Liver (tissue), 3 donors: ENCODE results near the gene DRAXIN.

Experiments
- ATF3 ChIP-seq: IDR thresholded peaks from 2 replicates; pipeline ENCODE4 v1.6.1; 2016; ENCODE audit warnings: antibody characterized with exemption
- CTCF ChIP-seq: fragments of 150-350 bp; IDR thresholded peaks from 2 replicates; pipeline ENCODE4 v1.5.1; 2017; ENCODE audit warnings: improper control_type of control experiment, low read depth, low read length; ENCODE audit not compliant: missing input control
- FOXA1 ChIP-seq: IDR thresholded peaks from 2 replicates; pipeline ENCODE4 v1.6.1; 2016; ENCODE audit warnings: antibody characterized with exemption
- REST ChIP-seq: IDR thresholded peaks from 2 replicates; pipeline ENCODE4 v1.6.1; 2016; ENCODE audit warnings: antibody characterized with exemption, mild to moderate bottlenecking
- donor health status: healthy.
- donor health status: healthy.

- no peak for TF ChIP-seq ATF3
- no peak for TF ChIP-seq CTCF
- no peak for TF ChIP-seq FOXA1
- TF ChIP-seq REST = no peak
Measured at GRCh38 chr1:11654939-11655808, 36.3 kb upstream of the DRAXIN start.
